ENCODE data around the gene PLCB1.

The PLCB1 gene

DNA sequence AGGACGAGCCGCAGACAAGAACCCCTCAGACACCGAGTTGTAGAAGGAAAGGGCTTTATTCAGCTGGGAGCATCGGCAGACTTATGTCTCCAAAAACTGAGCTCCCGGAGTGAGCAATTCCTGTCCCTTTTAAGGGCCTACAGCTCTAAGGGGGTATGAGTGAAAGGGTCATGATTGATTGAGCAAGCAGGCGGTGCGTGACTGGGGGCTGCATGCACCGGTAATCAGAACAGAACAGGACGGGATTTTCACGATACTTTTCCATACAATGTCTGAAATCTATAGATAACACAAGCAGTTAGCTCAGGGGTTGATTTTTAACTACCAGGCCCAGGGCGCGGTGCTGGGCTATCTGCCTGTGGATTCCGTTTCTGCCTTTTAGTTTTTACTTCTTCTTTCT is 710.5 kb downstream of the PLCB1 start:
- no peak overlapping the region for H3K9ac ChIP-seq (ENCODE audit: low read depth, low read length, poor library complexity)
- no peaks in the 10 kb centered on the region for H3K9me3 ChIP-seq (replicated peaks in 1 of 2; ENCODE audit: control insufficient read depth in 2 of 2, insufficient read depth in 1 of 2, low read depth in 1 of 2, low read length in 2 of 2)
- no peak overlapping the region for H3K23ac ChIP-seq (ENCODE audit: low read depth, low read length, poor library complexity)
- H3K4ac ChIP-seq (ENCODE audit: low read length) = no peak overlapping the region
- no peak for DNase-seq (ENCODE audit: low spot score)
- no peak overlapping the region for H2AK5ac ChIP-seq (ENCODE audit: low read depth, low read length)
- no peak overlapping the region for H2AFZ ChIP-seq (ENCODE audit: low read length)
- H3K79me1 ChIP-seq (ENCODE audit: low read depth, low read length) = no peaks in the 10 kb centered on the region
- no peak overlapping the region for H2BK120ac ChIP-seq (ENCODE audit: low read depth, low read length)
- H3K27ac ChIP-seq (replicated peaks; ENCODE audit: low read length) = no peak overlapping the region
- H2BK12ac ChIP-seq (ENCODE audit: low read length) = no peak overlapping the region
- H3K18ac ChIP-seq (ENCODE audit: low read length) = no peak overlapping the region
- H3K4me1 ChIP-seq (ENCODE audit: control insufficient read depth in 2 of 2, insufficient read depth in 1 of 2, low read depth in 1 of 2, low read length in 2 of 2) = no peaks in the 10 kb centered on the region
- no peak overlapping the region for H4K8ac ChIP-seq (ENCODE audit: low read depth, low read length)
- H2BK15ac ChIP-seq (ENCODE audit: low read length) = no peak overlapping the region
- no peak overlapping the region for H4K91ac ChIP-seq (ENCODE audit: low read depth, low read length, poor library complexity)
- H3K4me2 ChIP-seq (ENCODE audit: insufficient read depth, low read length, poor library complexity, severe bottlenecking) = no peak overlapping the region
- H3K14ac ChIP-seq (ENCODE audit: low read length) = no peak overlapping the region
- H2BK5ac ChIP-seq (ENCODE audit: low read length) = no peak overlapping the region
- H3K27me3 ChIP-seq (ENCODE audit: control insufficient read depth in 3 of 3, insufficient read depth in 3 of 3, low read depth in 1 of 3, low read length in 3 of 3) = no peaks in the 10 kb centered on the region
- WGBS, 2 donors (ENCODE audit: extremely low coverage in 2 of 2, insufficient read length in 2 of 2, insufficient replicate concordance in 1 of 2) = no CpG with 5 or more reads among the region's 13 CpGs
- no peak overlapping the region for H3K4me3 ChIP-seq (ENCODE audit: low read length in 2 of 2)
- no peaks in the 10 kb centered on the region for H3K36me3 ChIP-seq (replicated peaks in 1 of 2; ENCODE audit: control insufficient read depth in 2 of 2, insufficient read depth in 2 of 2, low read length in 2 of 2)

DNA sequence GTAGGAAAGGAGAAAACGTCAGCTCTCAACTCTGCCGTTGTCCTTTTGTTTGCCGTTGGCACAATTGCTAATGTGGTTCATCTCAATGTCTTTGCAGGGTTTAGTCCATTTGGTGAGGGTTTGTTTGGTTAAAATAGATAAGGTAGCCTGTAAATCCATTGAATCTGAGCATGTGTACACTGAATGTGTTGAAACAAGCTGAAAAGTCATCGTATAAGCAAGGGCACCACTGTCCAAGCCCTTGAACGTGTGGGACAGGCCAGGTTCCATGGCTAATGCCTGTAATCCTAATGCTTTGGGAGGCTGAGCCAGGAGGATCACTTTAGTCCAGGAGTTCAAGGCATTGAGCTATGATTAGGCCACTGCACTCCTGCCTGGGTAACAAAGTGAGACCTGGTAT is 712.1 kb downstream of the PLCB1 start:
- Histone ChIP-seq H3K18ac (ENCODE audit: low read length) (no peak overlapping the region), H3K27ac (replicated peaks; ENCODE audit: low read length) (no peak overlapping the region), H2BK12ac (ENCODE audit: low read length) (no peak overlapping the region), H3K4ac (ENCODE audit: low read length) (no peak overlapping the region), H3K4me3 (ENCODE audit: low read length in 2 of 2) (no peak overlapping the region), H2AFZ (ENCODE audit: low read length) (no peak overlapping the region), H4K8ac (ENCODE audit: low read depth, low read length) (no peak overlapping the region), H3K79me1 (ENCODE audit: low read depth, low read length) (no peaks in the 10 kb centered on the region), H2BK5ac (ENCODE audit: low read length) (no peak overlapping the region), H3K4me2 (ENCODE audit: insufficient read depth, low read length, poor library complexity, severe bottlenecking) (no peak overlapping the region), H3K9ac (ENCODE audit: low read depth, low read length, poor library complexity) (no peak overlapping the region), H2AK5ac (ENCODE audit: low read depth, low read length) (no peak overlapping the region), H2BK120ac (ENCODE audit: low read depth, low read length) (no peak overlapping the region), H4K91ac (ENCODE audit: low read depth, low read length, poor library complexity) (no peak overlapping the region), H3K14ac (ENCODE audit: low read length) (no peak overlapping the region), H3K9me3 (replicated peaks in 1 of 2; ENCODE audit: control insufficient read depth in 2 of 2, insufficient read depth in 1 of 2, low read depth in 1 of 2, low read length in 2 of 2) (no peaks in the 10 kb centered on the region), H3K4me1 (ENCODE audit: control insufficient read depth in 2 of 2, insufficient read depth in 1 of 2, low read depth in 1 of 2, low read length in 2 of 2) (no peaks in the 10 kb centered on the region), H3K23ac (ENCODE audit: low read depth, low read length, poor library complexity) (no peak overlapping the region), H2BK15ac (ENCODE audit: low read length) (no peak overlapping the region), H3K27me3 (ENCODE audit: control insufficient read depth in 3 of 3, insufficient read depth in 3 of 3, low read depth in 1 of 3, low read length in 3 of 3) (no peaks in the 10 kb centered on the region), H3K36me3 (replicated peaks in 1 of 2; ENCODE audit: control insufficient read depth in 2 of 2, insufficient read depth in 2 of 2, low read length in 2 of 2) (no peaks in the 10 kb centered on the region)
- WGBS, 2 donors (ENCODE audit: extremely low coverage in 2 of 2, insufficient read length in 2 of 2, insufficient replicate concordance in 1 of 2) = no CpG with 5 or more reads among the region's 5 CpGs
- DNase-seq (ENCODE audit: low spot score) = no peak

GRCh38 chr20:8849990-8850389 is 717.9 kb downstream of the PLCB1 start:
- no peak overlapping the region for H3K4ac ChIP-seq (ENCODE audit: low read length)
- no peaks in the 10 kb centered on the region for H3K79me1 ChIP-seq (ENCODE audit: low read depth, low read length)
- no peak overlapping the region for H3K4me2 ChIP-seq (ENCODE audit: insufficient read depth, low read length, poor library complexity, severe bottlenecking)
- H2BK120ac ChIP-seq (ENCODE audit: low read depth, low read length) = no peak overlapping the region
- H2BK15ac ChIP-seq (ENCODE audit: low read length) = no peak overlapping the region
- no peak overlapping the region for H3K14ac ChIP-seq (ENCODE audit: low read length)
- no peak overlapping the region for H3K4me3 ChIP-seq (ENCODE audit: low read length in 2 of 2)
- no peaks in the 10 kb centered on the region for H3K27me3 ChIP-seq (ENCODE audit: control insufficient read depth in 3 of 3, insufficient read depth in 3 of 3, low read depth in 1 of 3, low read length in 3 of 3)
- no peak overlapping the region for H2BK12ac ChIP-seq (ENCODE audit: low read length)
- peaks cover 6% of the 10 kb centered on the region in 2 donors for H3K4me1 ChIP-seq (ENCODE audit: control insufficient read depth in 2 of 2, insufficient read depth in 1 of 2, low read depth in 1 of 2, low read length in 2 of 2)
- no peak overlapping the region for H2AK5ac ChIP-seq (ENCODE audit: low read depth, low read length)
- no peak overlapping the region for H4K91ac ChIP-seq (ENCODE audit: low read depth, low read length, poor library complexity)
- no peak overlapping the region for H3K23ac ChIP-seq (ENCODE audit: low read depth, low read length, poor library complexity)
- H3K27ac ChIP-seq (replicated peaks; ENCODE audit: low read length) = no peak overlapping the region
- no peak for DNase-seq (ENCODE audit: low spot score)
- no peak overlapping the region for H3K9ac ChIP-seq (ENCODE audit: low read depth, low read length, poor library complexity)
- WGBS, 2 donors (ENCODE audit: extremely low coverage in 2 of 2, insufficient read length in 2 of 2, insufficient replicate concordance in 1 of 2) = no CpG with 5 or more reads among the region's 7 CpGs
- no peak overlapping the region for H2BK5ac ChIP-seq (ENCODE audit: low read length)
- H4K8ac ChIP-seq (ENCODE audit: low read depth, low read length) = no peak overlapping the region
- H3K18ac ChIP-seq (ENCODE audit: low read length) = no peak overlapping the region
- H3K36me3 ChIP-seq (replicated peaks in 1 of 2; ENCODE audit: control insufficient read depth in 2 of 2, insufficient read depth in 2 of 2, low read length in 2 of 2) = no peaks in the 10 kb centered on the region
- H3K9me3 ChIP-seq (replicated peaks in 1 of 2; ENCODE audit: control insufficient read depth in 2 of 2, insufficient read depth in 1 of 2, low read depth in 1 of 2, low read length in 2 of 2) = no peaks in the 10 kb centered on the region
- H2AFZ ChIP-seq (ENCODE audit: low read length) = no peak overlapping the region

- no peak overlapping the region for H3K14ac ChIP-seq (ENCODE audit: low read length)
- no peak overlapping the region for H2BK120ac ChIP-seq (ENCODE audit: low read depth, low read length)
- no peak overlapping the region for H2BK5ac ChIP-seq (ENCODE audit: low read length)
- H3K4me1 ChIP-seq (ENCODE audit: control insufficient read depth in 2 of 2, insufficient read depth in 1 of 2, low read depth in 1 of 2, low read length in 2 of 2) = peaks cover 6% of the 10 kb centered on the region in 2 donors
- no CpG with 5 or more reads among the region's 1 CpG for WGBS, 2 donors (ENCODE audit: extremely low coverage in 2 of 2, insufficient read length in 2 of 2, insufficient replicate concordance in 1 of 2)
- H3K36me3 ChIP-seq (replicated peaks in 1 of 2; ENCODE audit: control insufficient read depth in 2 of 2, insufficient read depth in 2 of 2, low read length in 2 of 2) = no peaks in the 10 kb centered on the region
- H3K27me3 ChIP-seq (ENCODE audit: control insufficient read depth in 3 of 3, insufficient read depth in 3 of 3, low read depth in 1 of 3, low read length in 3 of 3) = no peaks in the 10 kb centered on the region
- no peak overlapping the region for H3K18ac ChIP-seq (ENCODE audit: low read length)
- DNase-seq (ENCODE audit: low spot score) = no peak
- H2BK15ac ChIP-seq (ENCODE audit: low read length) = no peak overlapping the region
- H3K9me3 ChIP-seq (replicated peaks in 1 of 2; ENCODE audit: control insufficient read depth in 2 of 2, insufficient read depth in 1 of 2, low read depth in 1 of 2, low read length in 2 of 2) = no peaks in the 10 kb centered on the region
- no peak overlapping the region for H2AK5ac ChIP-seq (ENCODE audit: low read depth, low read length)
- no peak overlapping the region for H3K4me3 ChIP-seq (ENCODE audit: low read length in 2 of 2)
- no peak overlapping the region for H4K8ac ChIP-seq (ENCODE audit: low read depth, low read length)
- no peak overlapping the region for H2BK12ac ChIP-seq (ENCODE audit: low read length)
- no peak overlapping the region for H4K91ac ChIP-seq (ENCODE audit: low read depth, low read length, poor library complexity)
- no peak overlapping the region for H2AFZ ChIP-seq (ENCODE audit: low read length)
- H3K27ac ChIP-seq (replicated peaks; ENCODE audit: low read length) = no peak overlapping the region
- no peak overlapping the region for H3K4me2 ChIP-seq (ENCODE audit: insufficient read depth, low read length, poor library complexity, severe bottlenecking)
- H3K4ac ChIP-seq (ENCODE audit: low read length) = no peak overlapping the region
- H3K79me1 ChIP-seq (ENCODE audit: low read depth, low read length) = no peaks in the 10 kb centered on the region
- H3K23ac ChIP-seq (ENCODE audit: low read depth, low read length, poor library complexity) = no peak overlapping the region
- H3K9ac ChIP-seq (ENCODE audit: low read depth, low read length, poor library complexity) = no peak overlapping the region
These were observed 719.4 kb downstream of the PLCB1 start for GRCh38 chr20:8851446-8851845.

All from neuronal stem cell (in vitro differentiated cells).